K562 (cell line): Measurements from ENCODE around the gene LRRC41. TPM values are rescaled to one million over a fixed set of nuclear protein-coding genes. Genes with fewer than 3 reads are reported as not detected.

Experiments
- BDP1 ChIP-seq: IDR thresholded peaks from 3 replicates; pipeline ENCODE4 v1.6.1; 2011; ENCODE audit not compliant: insufficient read length, insufficient read depth
- BRCA1 ChIP-seq, 2 experiments: fragments of 450-650 bp in 1 of 2; sonication (generic) in 1 of 2; formaldehyde crosslinking in 1 of 2; IDR thresholded peaks; 2 replicates each; pipeline versions ENCODE4 v1.5.0 to v1.6.1; 2017 to 2020; ENCODE audit warnings: mild to moderate bottlenecking in 1 of 2, missing genetic modification reagents in 1 of 2
- BRD9 ChIP-seq: fragments of 450-650 bp; IDR thresholded peaks from 2 replicates; pipeline ENCODE4 v1.6.1; 2018; ENCODE audit warnings: low read depth; ENCODE audit not compliant: partially characterized antibody
- CTCF ChIP-seq, 3 experiments: IDR thresholded peaks in 2 of 3; conservative IDR thresholded peaks in 1 of 3; 2 replicates each; pipeline ENCODE4 v1.5.1; 2011 to 2012; ENCODE audit warnings: low read length in 3 of 3, mild to moderate bottlenecking in 3 of 3, control low read depth in 2 of 3, improper control_type of control experiment in 1 of 3, inconsistent platforms in 1 of 3, low read depth in 1 of 3, mixed read lengths in 1 of 3, moderate library complexity in 1 of 3; ENCODE audit not compliant: insufficient read depth in 2 of 3
- ERF ChIP-seq: fragments of 450-650 bp; formaldehyde crosslinking; IDR thresholded peaks from 2 replicates; pipeline ENCODE4 v1.4.0; 2020; ENCODE audit warnings: mild to moderate bottlenecking, mixed read lengths
- MGA ChIP-seq: fragments of 450-650 bp; IDR thresholded peaks from 2 replicates; pipeline ENCODE4 v1.6.1; 2016; ENCODE audit warnings: mild to moderate bottlenecking, moderate library complexity
- NFE2 ChIP-seq: IDR thresholded peaks from 2 replicates; pipeline ENCODE4 v1.6.1; 2014; ENCODE audit warnings: antibody characterized with exemption, low read depth
- NFIX ChIP-seq: fragments of 250-450 bp; sonication (Bioruptor Pico); IDR thresholded peaks from 2 replicates; pipeline ENCODE4 v1.4.0; 2020; ENCODE audit warnings: low read depth, mild to moderate bottlenecking, moderate library complexity
- NONO ChIP-seq, 2 experiments: fragments of 200-400 bp in 1 of 2; fragments of 450-650 bp in 1 of 2; formaldehyde crosslinking in 1 of 2; IDR thresholded peaks; 2 replicates each; pipeline ENCODE4 v1.6.1; 2017; ENCODE audit warnings: low read depth in 2 of 2, mild to moderate bottlenecking in 2 of 2, moderate library complexity in 2 of 2, low read length in 1 of 2
- XRCC4 ChIP-seq: IDR thresholded peaks from one replicate; pipeline ENCODE4 v1.6.1; 2011; ENCODE audit not compliant: insufficient read depth, insufficient read length; ENCODE audit errors: extremely low read depth
- YY1 ChIP-seq, 3 experiments: IDR thresholded peaks; 2 replicates each; pipeline ENCODE4 v1.6.1; 2011; ENCODE audit warnings: low read length in 2 of 3, mild to moderate bottlenecking in 2 of 3, moderate library complexity in 2 of 3, borderline replicate concordance in 1 of 3, control low read depth in 1 of 3, low read depth in 1 of 3; ENCODE audit not compliant: insufficient read depth in 3 of 3, insufficient replicate concordance in 2 of 3, control insufficient read depth in 1 of 3, insufficient read length in 1 of 3; ENCODE audit errors: extremely low read depth in 1 of 3
- polyA plus RNA-seq, 8 experiments: library from polyadenylated mRNA; depleted of rRNA in 4 of 8; stranded (reverse) in 5 of 8; unstranded in 3 of 8; fragments of >200 nt; fragmentation: Nextera tagmentation in 2 of 8; fragmentation: Illumina TruSeq in 1 of 8; extraction: Ambion mirVana in 2 of 8; extraction: Trizol in 1 of 8; gene quantifications; 2 replicates each; pipeline versions ENCODE4 v1.2.1 to v1.2.3, GENCODE V29; 2011 to 2014; ENCODE audit warnings: inconsistent platforms in 1 of 8, missing spikeins in 1 of 8
- total RNA-seq, 7 experiments: library from RNA; depleted of rRNA in 6 of 7; stranded (reverse); fragments of >200 nt in 6 of 7; fragmentation: Illumina TruSeq in 2 of 7; extraction: Trizol in 2 of 7; gene quantifications; 2 replicates each; pipeline versions ENCODE4 v1.2.1 to v1.2.3, GENCODE V29; 2011 to 2021; ENCODE audit warnings: low replicate concordance in 1 of 7

LRRC41 gene
- total and polyA plus RNA-seq, 9 of the 15 experiments (the other 6 are each of a cell fraction or from before 2014, with no cell fraction given) = 10.5 to 64.7 (median 44.2) TPM

DNA sequence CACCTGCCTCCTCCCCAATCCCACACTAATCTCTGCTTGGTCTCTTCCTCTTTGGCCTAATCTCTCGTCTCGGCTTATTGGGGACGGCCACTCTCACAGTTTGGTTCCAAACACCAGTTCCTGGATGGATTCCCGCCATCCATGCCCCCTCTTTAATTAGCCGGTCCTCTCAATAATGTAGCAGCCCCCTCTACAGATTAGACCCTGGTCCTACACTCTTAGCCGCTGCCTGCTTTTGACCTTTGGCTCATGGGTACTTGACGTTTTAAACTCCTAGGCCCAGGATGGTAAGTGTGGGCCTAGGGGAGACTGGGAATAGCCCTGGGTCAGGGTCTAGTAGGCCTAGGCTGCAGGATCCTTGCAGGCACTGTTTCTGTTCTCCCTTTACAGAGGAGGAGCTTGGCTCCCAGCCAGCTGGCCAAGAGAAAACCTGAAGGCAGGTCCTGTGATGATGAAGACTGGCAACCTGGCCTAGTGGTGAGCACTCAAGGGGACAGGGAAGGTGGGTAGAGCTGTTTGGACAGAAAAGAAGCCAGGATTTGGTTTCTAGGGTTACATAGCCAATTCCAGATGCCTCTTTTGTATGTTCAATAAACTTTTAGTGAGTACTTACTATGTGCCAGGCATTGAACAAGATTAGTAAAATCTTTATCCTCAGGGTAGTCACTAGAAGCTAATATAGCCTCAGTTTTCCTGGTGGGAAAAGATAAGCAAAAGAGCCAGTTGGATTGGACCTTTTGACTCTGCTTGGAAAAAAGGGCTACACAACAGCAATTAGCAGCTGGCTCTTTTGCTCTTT lies 55.1 kb downstream of the LRRC41 start (continued):
- TF ChIP-seq NONO (IDR thresholded peaks at IDR 0.05; ENCODE audit: low read depth in 2 of 2, low read length in 1 of 2) = 0 out of 4 replicates have a peak, but pooled peaks of 1 of the 2 experiments have one; percentile 33
- TF ChIP-seq BRD9 = peak; percentile 63
- no peak for TF ChIP-seq BDP1
- TF ChIP-seq CTCF (IDR thresholded peaks at IDR 0.05 in 2 of 3, conservative IDR thresholded peaks at IDR 0.05 in 1 of 3; ENCODE audit: insufficient read depth in 2 of 3, low read depth in 1 of 3, low read length in 3 of 3) = peak; percentile 47 to 75 (median 61)
- TF ChIP-seq ERF (CRISPR knock-in tag) = peak; percentile 43; the same call in 1 of the 2 replicates
- TF ChIP-seq XRCC4 = no peak
- TF ChIP-seq NFE2 = no peak
- TF ChIP-seq YY1 (IDR thresholded peaks at IDR 0.05; ENCODE audit: borderline replicate concordance in 1 of 3, control insufficient read depth in 1 of 3, extremely low read depth in 1 of 3, insufficient read depth in 3 of 3, insufficient read length in 1 of 3, insufficient replicate concordance in 2 of 3, low read depth in 1 of 3, low read length in 2 of 3) = peak in 1 of 3 experiments; percentile 31
- 0 out of 2 replicates have a peak, but pooled peaks have one; percentile 21 for TF ChIP-seq MGA
- peak; percentile 54; the same call in 1 of the 2 replicates for TF ChIP-seq NFIX (CRISPR knock-in tag)
- TF ChIP-seq BRCA1 (IDR thresholded peaks at IDR 0.05) = no peak
- 0 out of 2 replicates have a peak, but pooled peaks have one; percentile 16 for TF ChIP-seq BRCA1 (CRISPR knock-in tag; IDR thresholded peaks at IDR 0.05)
